Mucosa of stomach (tissue), 1 donor: ENCODE data around the gene FBXW2.

Source experiments
- H3K27me3 ChIP-seq: one replicate; pipeline ENCODE4 v1.7.0; 2013; ENCODE audit warnings: mild to moderate bottlenecking, low read length; ENCODE audit not compliant: control insufficient read depth, insufficient read depth
- H3K36me3 ChIP-seq: one replicate; pipeline ENCODE4 v1.7.0; 2013; ENCODE audit warnings: low read length; ENCODE audit not compliant: control insufficient read depth, insufficient read depth
- H3K4me1 ChIP-seq: one replicate; pipeline ENCODE4 v1.7.0; 2013; ENCODE audit warnings: mild to moderate bottlenecking, low read length; ENCODE audit not compliant: control insufficient read depth, insufficient read depth
- H3K4me3 ChIP-seq: one replicate; pipeline ENCODE4 v1.7.0; 2013; ENCODE audit warnings: low read length
- H3K9ac ChIP-seq: one replicate; pipeline ENCODE4 v1.7.0; 2013; ENCODE audit warnings: mild to moderate bottlenecking, low read length, moderate library complexity
- H3K9me3 ChIP-seq: one replicate; pipeline ENCODE4 v1.7.0; 2013; ENCODE audit warnings: mild to moderate bottlenecking, low read length, moderate library complexity; ENCODE audit not compliant: control insufficient read depth
- donor health status: Pancreatic carcinoma.

The FBXW2 gene

DNA sequence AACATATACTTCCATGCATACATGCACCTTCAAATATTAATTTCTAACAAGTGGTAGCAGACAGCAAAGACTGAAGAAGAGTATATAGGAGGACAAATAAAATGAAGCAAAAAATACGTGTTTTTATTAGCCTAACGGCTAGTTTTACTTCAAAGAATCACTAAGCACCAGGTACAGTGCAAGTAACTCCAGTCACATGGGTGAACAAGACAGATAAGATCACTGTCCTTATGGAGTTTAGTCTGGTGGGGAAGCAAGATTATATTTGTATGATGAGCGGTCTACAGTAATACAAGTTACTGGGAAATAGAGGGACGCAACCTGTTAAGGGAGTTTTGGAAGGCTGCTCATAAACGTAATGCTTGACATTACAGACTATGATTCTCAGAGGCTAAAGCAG lies 16.0 kb downstream of the FBXW2 start:
- Histone ChIP-seq H3K9ac (no peak overlapping the region), H3K9me3 (no peaks in the 10 kb centered on the region), H3K4me1 (peaks cover 5% of the 10 kb centered on the region), H3K27me3 (no peaks in the 10 kb centered on the region), H3K4me3 (no peak overlapping the region), H3K36me3 (no peaks in the 10 kb centered on the region)

DNA sequence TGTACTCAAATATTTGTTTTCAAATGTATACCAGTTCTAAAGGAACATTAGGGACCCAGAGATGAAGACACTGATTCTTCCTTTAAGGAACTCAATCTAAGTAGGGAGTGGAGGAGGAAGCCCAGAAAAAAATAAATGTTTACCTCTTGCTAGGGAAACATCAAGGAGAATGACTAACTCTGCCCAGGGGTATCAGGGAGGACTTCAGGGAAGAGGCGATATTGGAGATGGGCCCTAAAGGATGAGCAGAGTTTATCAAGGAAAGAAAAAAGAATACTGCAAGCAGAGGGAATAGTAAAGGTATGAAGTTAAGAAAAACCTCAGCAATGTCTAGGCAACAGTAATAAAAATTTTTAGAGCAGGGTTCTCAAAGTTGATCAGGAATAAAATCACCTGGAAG lies 16.4 kb downstream of the FBXW2 start:
- H3K9me3 ChIP-seq: no peaks in the 10 kb centered on the region
- no peaks in the 10 kb centered on the region for H3K36me3 ChIP-seq
- no peaks in the 10 kb centered on the region for H3K27me3 ChIP-seq
- H3K4me3 ChIP-seq: no peak overlapping the region
- no peak overlapping the region for H3K9ac ChIP-seq
- H3K4me1 ChIP-seq: peaks cover 5% of the 10 kb centered on the region

DNA sequence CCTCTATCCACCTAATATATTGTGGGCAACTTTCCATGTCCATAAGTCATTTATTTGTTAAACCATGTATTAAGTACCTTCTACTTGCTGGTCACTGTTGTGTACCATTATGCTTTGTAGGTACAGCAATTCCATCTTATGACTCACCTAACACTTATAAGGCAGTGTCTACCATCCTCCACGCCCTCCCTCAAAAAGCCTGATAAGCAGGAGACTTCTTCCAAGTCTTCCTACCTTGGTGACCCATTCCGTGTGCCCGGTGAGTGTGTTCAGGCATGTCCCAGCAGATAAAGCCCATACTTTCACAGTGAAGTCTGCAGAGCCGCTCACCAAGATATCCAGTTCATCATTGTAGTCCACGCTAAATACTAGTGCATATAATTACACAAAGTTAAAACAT lies 17.4 kb downstream of the FBXW2 start:
- Histone ChIP-seq H3K27me3 (no peaks in the 10 kb centered on the region), H3K9ac (no peak overlapping the region), H3K9me3 (no peaks in the 10 kb centered on the region), H3K36me3 (peaks cover 5% of the 10 kb centered on the region), H3K4me3 (no peak overlapping the region), H3K4me1 (peaks cover 5% of the 10 kb centered on the region)

DNA sequence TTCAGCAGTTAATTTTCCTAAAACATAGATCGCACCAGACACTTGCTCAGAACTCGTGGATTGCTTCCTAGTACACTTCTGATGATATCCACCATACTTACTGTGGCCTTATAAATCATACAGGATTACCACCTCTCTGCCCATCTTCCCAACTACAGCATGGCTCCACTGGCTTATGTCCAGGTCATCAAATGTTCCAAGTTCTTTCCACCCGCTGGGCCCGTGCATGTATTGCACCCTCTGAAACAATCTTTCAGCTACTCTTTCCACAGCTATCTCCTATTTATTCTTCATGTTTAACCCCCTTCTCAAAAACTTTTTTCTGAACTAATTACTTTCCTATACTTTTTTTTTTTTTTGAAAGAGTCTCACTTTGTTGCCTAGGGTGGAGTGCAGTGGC lies 18.5 kb downstream of the FBXW2 start:
- no peaks in the 10 kb centered on the region for H3K27me3 ChIP-seq
- peaks cover 5% of the 10 kb centered on the region for H3K36me3 ChIP-seq
- no peaks in the 10 kb centered on the region for H3K9me3 ChIP-seq
- H3K9ac ChIP-seq: no peak overlapping the region
- H3K4me3 ChIP-seq: no peak overlapping the region
- H3K4me1 ChIP-seq: peaks cover 5% of the 10 kb centered on the region

DNA sequence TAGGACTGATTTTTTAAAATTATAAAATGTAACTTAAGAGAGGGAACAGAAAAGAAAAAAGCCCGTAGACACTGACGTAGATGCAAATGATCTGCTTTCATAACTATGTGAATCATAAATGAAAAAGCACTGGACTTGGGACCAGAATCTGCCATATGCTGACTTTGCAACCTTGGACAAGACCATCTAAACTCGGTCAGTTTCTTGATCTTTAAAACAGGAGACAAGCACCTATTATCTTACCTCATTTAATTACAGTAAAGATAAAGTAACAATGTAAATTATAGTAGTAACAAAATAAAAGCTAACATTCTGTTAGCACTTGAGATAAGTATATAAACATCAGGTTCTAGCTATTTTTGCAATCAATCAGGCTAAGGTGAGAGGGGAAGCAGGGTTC lies 20.0 kb downstream of the FBXW2 start:
- Histone ChIP-seq H3K4me3 (no peak overlapping the region), H3K27me3 (no peaks in the 10 kb centered on the region), H3K9ac (no peak overlapping the region), H3K36me3 (peaks cover 5% of the 10 kb centered on the region), H3K9me3 (no peaks in the 10 kb centered on the region), H3K4me1 (no peaks in the 10 kb centered on the region)

DNA sequence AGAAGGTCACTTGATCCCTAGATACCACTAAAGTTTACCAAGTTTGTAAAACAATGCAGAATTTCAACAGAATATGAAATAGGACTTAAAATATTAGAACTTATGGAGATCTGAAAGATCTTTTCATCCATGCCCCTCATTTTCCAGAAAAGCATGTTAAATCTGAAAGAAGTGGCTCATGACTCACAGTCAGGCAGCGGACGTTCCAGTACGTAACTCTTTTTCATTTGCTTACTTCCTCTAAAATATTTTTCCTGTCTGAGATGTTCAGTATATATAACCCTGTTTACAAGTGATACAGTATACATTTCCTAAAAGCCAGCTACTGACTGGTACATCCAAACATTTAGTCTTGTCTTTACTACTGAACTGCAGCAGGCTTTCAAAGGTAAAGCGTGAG lies 22.3 kb downstream of the FBXW2 start:
- peaks cover 5% of the 10 kb centered on the region for H3K36me3 ChIP-seq

DNA sequence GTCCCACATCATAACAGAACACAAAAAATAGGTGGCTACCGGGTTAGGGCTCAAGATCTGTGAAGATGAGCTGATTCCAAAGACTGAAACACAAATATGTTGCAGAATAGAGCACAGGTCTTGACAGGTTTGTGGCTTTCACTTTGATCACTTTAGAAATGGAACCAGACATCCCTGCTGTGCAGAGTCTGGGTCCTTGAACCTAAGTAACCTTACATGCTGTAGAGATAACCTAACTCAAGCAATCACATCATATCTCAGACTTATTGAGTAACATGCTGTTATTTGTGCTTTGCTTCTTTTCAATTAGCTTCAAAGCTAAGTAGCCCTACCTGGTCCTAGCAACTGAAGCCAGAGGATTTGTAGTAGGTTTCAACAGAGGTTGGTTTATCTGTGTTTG lies 24.3 kb downstream of the FBXW2 start:
- no peak overlapping the region for H3K4me3 ChIP-seq
- no peaks in the 10 kb centered on the region for H3K9me3 ChIP-seq
- peaks cover 5% of the 10 kb centered on the region for H3K36me3 ChIP-seq
- H3K9ac ChIP-seq: no peak overlapping the region
- peaks cover 9% of the 10 kb centered on the region for H3K4me1 ChIP-seq
- H3K27me3 ChIP-seq: no peaks in the 10 kb centered on the region

More for the DNA sequence above, 22.3 kb downstream of the FBXW2 start:
- H3K9me3 ChIP-seq: no peaks in the 10 kb centered on the region
- H3K27me3 ChIP-seq: no peaks in the 10 kb centered on the region
- H3K9ac ChIP-seq: no peak overlapping the region
- peaks cover 9% of the 10 kb centered on the region for H3K4me1 ChIP-seq
- H3K4me3 ChIP-seq: no peak overlapping the region

DNA sequence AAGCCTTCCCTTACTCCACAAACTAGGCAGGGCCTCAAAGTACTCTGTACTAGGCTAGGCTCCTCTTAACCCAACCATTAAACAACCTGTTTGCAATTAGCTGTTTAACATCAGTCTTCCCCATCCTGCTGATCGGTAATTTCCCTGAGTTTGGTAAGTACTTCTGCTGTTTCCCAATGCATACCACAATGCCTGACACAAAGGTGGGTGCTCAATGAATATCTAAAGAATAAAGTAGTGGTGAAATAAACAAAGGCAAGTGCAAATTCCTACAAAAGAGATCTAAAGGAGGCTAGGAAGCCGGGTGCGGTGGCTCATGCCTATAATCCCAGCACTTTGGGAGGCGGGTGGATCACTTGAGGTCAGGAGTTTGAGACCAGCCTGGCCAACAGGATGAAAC lies 25.0 kb downstream of the FBXW2 start:
- no peak overlapping the region for H3K9ac ChIP-seq
- H3K27me3 ChIP-seq: no peaks in the 10 kb centered on the region
- H3K36me3 ChIP-seq: peaks cover 5% of the 10 kb centered on the region
- peaks cover 9% of the 10 kb centered on the region for H3K4me1 ChIP-seq
- H3K4me3 ChIP-seq: no peak overlapping the region
- H3K9me3 ChIP-seq: no peaks in the 10 kb centered on the region

DNA sequence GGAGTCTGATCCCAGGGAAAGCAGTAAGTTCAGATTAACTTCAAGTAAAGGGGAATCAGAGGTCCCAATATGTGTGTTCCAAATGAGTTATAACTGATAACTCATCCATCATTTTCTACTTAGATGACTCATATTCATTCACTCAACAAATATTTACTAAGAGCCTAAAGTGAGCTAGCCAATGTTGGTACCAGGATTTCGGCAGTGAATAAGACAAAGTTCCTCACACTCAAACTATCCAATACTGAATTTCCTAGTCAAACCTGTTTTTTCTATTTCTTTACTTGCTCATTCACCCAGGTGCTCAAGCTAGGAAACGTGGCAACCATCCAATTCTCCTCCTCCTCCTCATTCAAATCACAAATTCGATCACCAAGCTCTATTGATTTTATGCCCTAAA lies 25.8 kb downstream of the FBXW2 start:
- Histone ChIP-seq H3K4me1 (peaks cover 9% of the 10 kb centered on the region), H3K27me3 (no peaks in the 10 kb centered on the region), H3K9me3 (no peaks in the 10 kb centered on the region), H3K9ac (no peak overlapping the region), H3K36me3 (peaks cover 5% of the 10 kb centered on the region), H3K4me3 (no peak overlapping the region)

DNA sequence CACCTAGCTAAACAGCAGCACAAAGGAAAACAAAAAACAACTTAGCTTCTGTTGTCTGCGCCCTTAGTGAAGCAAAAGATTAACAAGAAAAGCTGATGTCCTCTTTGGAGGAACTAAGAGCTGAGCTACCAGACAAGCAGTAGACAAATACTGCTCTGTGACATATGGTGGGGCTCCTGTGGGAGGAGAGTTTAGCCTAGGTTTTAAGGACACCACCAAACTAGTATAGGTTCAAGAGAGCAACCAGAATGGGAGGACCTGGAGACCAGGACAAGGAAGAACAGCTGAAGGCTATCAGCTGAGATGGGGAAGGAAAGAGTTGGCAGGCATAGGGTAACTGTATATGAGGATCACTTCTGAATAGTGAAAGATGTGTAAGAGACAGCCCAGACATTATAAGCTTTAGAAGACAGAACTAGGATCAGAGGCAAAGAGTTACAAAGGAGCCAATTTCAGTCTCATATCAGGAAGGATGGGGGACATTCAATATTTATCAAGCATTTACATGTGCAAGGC lies 27.2 kb downstream of the FBXW2 start:
- no peaks in the 10 kb centered on the region for H3K27me3 ChIP-seq
- no peak overlapping the region for H3K4me3 ChIP-seq
- peaks cover 9% of the 10 kb centered on the region for H3K4me1 ChIP-seq
- no peak overlapping the region for H3K9ac ChIP-seq
- H3K9me3 ChIP-seq: no peaks in the 10 kb centered on the region
- H3K36me3 ChIP-seq: peaks cover under 1% of the 10 kb centered on the region

DNA sequence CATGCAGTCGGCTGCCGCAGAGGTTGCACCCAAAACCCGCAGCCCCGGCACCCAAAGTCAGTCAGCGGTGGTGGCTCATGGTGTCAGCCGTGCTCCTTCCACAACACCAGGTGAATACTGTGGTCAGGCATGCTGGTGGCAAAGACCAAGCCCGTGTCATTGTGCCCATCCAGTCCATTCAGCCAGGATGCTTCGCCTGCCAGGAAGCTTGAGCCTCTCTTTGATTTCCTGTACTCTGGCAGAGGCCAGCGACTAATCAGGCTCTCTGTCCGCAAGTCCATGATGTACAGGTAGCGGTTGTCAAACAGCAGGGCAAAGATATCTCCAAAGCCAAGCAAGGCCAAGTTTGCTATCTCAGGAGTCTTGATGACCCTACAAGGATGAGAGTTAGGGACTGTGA lies 28.7 kb downstream of the FBXW2 start:
- peaks cover 9% of the 10 kb centered on the region for H3K4me1 ChIP-seq
- H3K9ac ChIP-seq: no peak overlapping the region
- no peaks in the 10 kb centered on the region for H3K9me3 ChIP-seq
- no peak overlapping the region for H3K4me3 ChIP-seq
- H3K27me3 ChIP-seq: no peaks in the 10 kb centered on the region
- no peaks in the 10 kb centered on the region for H3K36me3 ChIP-seq

DNA sequence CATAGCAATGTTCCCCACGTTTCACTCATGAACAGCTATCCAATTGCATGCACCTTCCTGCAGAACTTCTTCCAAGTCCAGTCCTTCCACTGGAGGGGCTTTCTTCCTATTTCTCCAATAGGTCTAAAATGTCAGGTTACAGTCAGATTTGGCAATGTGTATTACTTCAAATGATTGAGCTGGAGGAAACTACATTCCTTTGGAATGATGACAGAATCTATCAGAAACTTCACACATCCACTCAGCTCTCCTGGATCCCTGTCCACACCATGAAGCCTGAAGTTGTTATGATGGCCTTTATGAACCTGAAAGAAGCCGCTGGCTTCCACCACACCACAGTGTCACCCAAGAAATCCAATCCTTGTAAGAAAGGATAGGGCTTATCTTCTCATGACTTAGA lies 32.2 kb downstream of the FBXW2 start:
- Histone ChIP-seq H3K9me3 (no peaks in the 10 kb centered on the region), H3K36me3 (no peaks in the 10 kb centered on the region), H3K27me3 (no peaks in the 10 kb centered on the region), H3K9ac (no peak overlapping the region), H3K4me3 (no peak overlapping the region), H3K4me1 (no peaks in the 10 kb centered on the region)

DNA sequence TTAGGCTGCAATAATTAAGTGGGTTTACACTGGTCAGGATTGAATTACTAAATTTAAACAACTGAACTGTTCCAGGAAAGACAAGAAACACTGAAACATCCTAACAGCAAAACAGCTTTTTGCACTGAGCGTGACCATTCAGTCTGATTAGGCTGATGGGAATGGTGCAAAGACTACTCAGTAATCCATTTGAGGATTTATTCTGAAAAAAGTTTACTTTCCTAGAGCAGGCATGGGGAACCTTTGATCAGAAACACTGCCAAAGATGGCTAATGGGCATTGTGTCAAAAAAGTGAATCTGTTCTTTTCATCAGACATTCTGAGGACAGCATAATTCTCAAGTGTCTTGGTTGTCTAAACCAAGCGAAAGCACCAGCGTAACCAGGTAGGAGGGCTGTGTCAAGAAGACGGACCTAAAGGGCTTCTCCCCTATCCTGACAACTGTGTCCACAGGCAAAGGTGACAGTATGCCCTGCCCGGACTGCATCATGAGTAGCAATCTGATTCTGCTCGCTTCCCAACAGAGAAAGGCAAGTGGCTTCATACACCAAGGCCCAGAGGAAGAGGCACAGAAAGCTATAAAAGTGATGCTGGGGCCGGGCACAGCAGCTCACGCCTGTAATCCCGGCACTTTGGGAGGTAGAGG lies 33.3 kb downstream of the FBXW2 start:
- H3K4me3 ChIP-seq: no peak overlapping the region
- H3K27me3 ChIP-seq: no peaks in the 10 kb centered on the region
- H3K36me3 ChIP-seq: no peaks in the 10 kb centered on the region
- H3K9me3 ChIP-seq: no peaks in the 10 kb centered on the region
- no peaks in the 10 kb centered on the region for H3K4me1 ChIP-seq
- no peak overlapping the region for H3K9ac ChIP-seq
